ENCODE results near the gene CENPP.

Gene CENPP

GRCh38 chr9:92657296-92658094 is 331.7 kb downstream of the CENPP start:
- Histone ChIP-seq H3K4me1 (ENCODE audit: low read length) (no peaks in the 10 kb centered on the region), H3K9ac (ENCODE audit: low read length) (no peak overlapping the region), H2AFZ (ENCODE audit: low read depth, low read length) (no peak overlapping the region), H3K27ac (ENCODE audit: low read length) (no peak overlapping the region), H3K27me3 (ENCODE audit: low read depth, low read length) (no peaks in the 10 kb centered on the region), H3K36me3 (replicated peaks; ENCODE audit: low read depth, low read length) (peaks cover 9% of the 10 kb centered on the region), H3K4me3 (ENCODE audit: low read length) (no peak overlapping the region), H3K4me2 (ENCODE audit: low read length) (no peak overlapping the region), H4K20me1 (ENCODE audit: insufficient read depth, low read length) (peaks cover 16% of the 10 kb centered on the region; the same call in 1 of the 2 replicates), H3K9me3 (ENCODE audit: insufficient read depth, low read length) (no peaks in the 10 kb centered on the region), H3K79me2 (ENCODE audit: low read length) (peaks cover 48% of the 10 kb centered on the region)
- no peak for TF ChIP-seq EZH2phosphoT487 (IDR thresholded peaks at IDR 0.05; ENCODE audit: low read depth)
- TF ChIP-seq, protein P1, sequence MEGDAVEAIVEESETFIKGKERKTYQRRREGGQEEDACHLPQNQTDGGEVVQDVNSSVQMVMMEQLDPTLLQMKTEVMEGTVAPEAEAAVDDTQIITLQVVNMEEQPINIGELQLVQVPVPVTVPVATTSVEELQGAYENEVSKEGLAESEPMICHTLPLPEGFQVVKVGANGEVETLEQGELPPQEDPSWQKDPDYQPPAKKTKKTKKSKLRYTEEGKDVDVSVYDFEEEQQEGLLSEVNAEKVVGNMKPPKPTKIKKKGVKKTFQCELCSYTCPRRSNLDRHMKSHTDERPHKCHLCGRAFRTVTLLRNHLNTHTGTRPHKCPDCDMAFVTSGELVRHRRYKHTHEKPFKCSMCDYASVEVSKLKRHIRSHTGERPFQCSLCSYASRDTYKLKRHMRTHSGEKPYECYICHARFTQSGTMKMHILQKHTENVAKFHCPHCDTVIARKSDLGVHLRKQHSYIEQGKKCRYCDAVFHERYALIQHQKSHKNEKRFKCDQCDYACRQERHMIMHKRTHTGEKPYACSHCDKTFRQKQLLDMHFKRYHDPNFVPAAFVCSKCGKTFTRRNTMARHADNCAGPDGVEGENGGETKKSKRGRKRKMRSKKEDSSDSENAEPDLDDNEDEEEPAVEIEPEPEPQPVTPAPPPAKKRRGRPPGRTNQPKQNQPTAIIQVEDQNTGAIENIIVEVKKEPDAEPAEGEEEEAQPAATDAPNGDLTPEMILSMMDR (IDR thresholded peaks at IDR 0.05; ENCODE audit: low read depth, low read length): no peak

DNA sequence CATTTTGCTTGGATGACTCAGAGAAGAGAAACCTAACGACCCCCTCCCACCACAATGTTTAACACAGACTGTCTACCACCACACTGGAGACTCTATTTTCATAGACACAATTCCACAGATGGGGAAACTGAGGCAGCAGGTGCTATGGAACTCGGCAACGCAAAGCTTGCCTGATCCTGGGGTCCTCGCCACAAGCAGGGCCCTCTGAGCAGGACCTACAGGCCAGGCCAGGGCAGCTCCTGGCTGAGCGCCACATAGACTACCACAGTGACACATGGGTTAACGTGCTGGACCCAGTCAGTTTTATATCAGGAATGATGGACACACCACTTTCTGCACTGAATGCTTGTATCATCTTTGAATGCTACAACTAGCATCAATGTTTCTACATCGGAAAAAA is 332.4 kb downstream of the CENPP start:
- no peaks in the 10 kb centered on the region for H3K27me3 ChIP-seq (ENCODE audit: low read depth, low read length)
- H3K79me2 ChIP-seq (ENCODE audit: low read length): peaks cover 54% of the 10 kb centered on the region
- TF ChIP-seq EZH2phosphoT487 (IDR thresholded peaks at IDR 0.05; ENCODE audit: low read depth): no peak
- TF ChIP-seq, protein P1 (IDR thresholded peaks at IDR 0.05; ENCODE audit: low read depth, low read length): no peak
- H3K9ac ChIP-seq (ENCODE audit: low read length): no peak overlapping the region
- H3K27ac ChIP-seq (ENCODE audit: low read length): no peak overlapping the region
- H3K4me3 ChIP-seq (ENCODE audit: low read length): no peak overlapping the region
- no peaks in the 10 kb centered on the region for H3K9me3 ChIP-seq (ENCODE audit: insufficient read depth, low read length)
- H3K4me2 ChIP-seq (ENCODE audit: low read length): no peak overlapping the region
- H3K4me1 ChIP-seq (ENCODE audit: low read length): no peaks in the 10 kb centered on the region
- no peak overlapping the region for H2AFZ ChIP-seq (ENCODE audit: low read depth, low read length)
- peaks cover 14% of the 10 kb centered on the region for H3K36me3 ChIP-seq (replicated peaks; ENCODE audit: low read depth, low read length)
- peaks cover 19% of the 10 kb centered on the region; the same call in 1 of the 2 replicates for H4K20me1 ChIP-seq (ENCODE audit: insufficient read depth, low read length)

DNA sequence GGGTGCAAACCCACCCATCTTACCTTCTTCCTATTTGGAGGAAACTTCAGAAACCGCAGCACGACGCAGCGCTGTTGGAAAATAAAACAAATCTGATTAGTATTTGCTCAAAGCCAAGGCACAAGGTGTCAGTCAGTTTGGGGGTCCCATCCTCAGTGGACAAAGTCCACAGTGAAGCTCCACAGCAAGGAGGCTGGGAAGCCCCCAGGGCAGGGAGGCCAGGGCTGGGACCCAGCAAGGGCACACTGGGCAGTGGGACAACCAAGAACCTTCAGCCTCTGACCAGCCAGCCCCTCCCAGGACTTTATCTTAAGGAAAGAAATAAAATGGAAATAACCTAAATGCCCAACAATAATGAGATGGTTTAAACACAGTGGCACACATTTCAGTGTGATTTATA is 332.9 kb downstream of the CENPP start:
- peaks cover 23% of the 10 kb centered on the region; the same call in 1 of the 2 replicates for H4K20me1 ChIP-seq (ENCODE audit: insufficient read depth, low read length)
- no peaks in the 10 kb centered on the region for H3K9me3 ChIP-seq (ENCODE audit: insufficient read depth, low read length)
- H3K4me1 ChIP-seq (ENCODE audit: low read length): no peaks in the 10 kb centered on the region
- peaks cover 59% of the 10 kb centered on the region for H3K79me2 ChIP-seq (ENCODE audit: low read length)
- H3K27ac ChIP-seq (ENCODE audit: low read length): no peak overlapping the region
- H3K4me3 ChIP-seq (ENCODE audit: low read length): no peak overlapping the region
- peaks cover 14% of the 10 kb centered on the region for H3K36me3 ChIP-seq (replicated peaks; ENCODE audit: low read depth, low read length)
- H3K9ac ChIP-seq (ENCODE audit: low read length): no peak overlapping the region
- no peak overlapping the region for H3K4me2 ChIP-seq (ENCODE audit: low read length)
- no peak overlapping the region for H2AFZ ChIP-seq (ENCODE audit: low read depth, low read length)
- H3K27me3 ChIP-seq (ENCODE audit: low read depth, low read length): no peaks in the 10 kb centered on the region
- TF ChIP-seq, protein P1 (IDR thresholded peaks at IDR 0.05; ENCODE audit: low read depth, low read length): no peak
- no peak for TF ChIP-seq EZH2phosphoT487 (IDR thresholded peaks at IDR 0.05; ENCODE audit: low read depth)

- H3K4me1 ChIP-seq (ENCODE audit: low read length): no peaks in the 10 kb centered on the region
- no peak overlapping the region for H3K4me2 ChIP-seq (ENCODE audit: low read length)
- peaks cover 28% of the 10 kb centered on the region; the same call in 1 of the 2 replicates for H4K20me1 ChIP-seq (ENCODE audit: insufficient read depth, low read length)
- H3K36me3 ChIP-seq (replicated peaks; ENCODE audit: low read depth, low read length): peaks cover 14% of the 10 kb centered on the region
- H3K27ac ChIP-seq (ENCODE audit: low read length): no peak overlapping the region
- peaks cover 69% of the 10 kb centered on the region for H3K79me2 ChIP-seq (ENCODE audit: low read length)
- H3K4me3 ChIP-seq (ENCODE audit: low read length): no peak overlapping the region
- H2AFZ ChIP-seq (ENCODE audit: low read depth, low read length): no peak overlapping the region
- TF ChIP-seq, protein P1 (IDR thresholded peaks at IDR 0.05; ENCODE audit: low read depth, low read length): no peak
- no peak for TF ChIP-seq EZH2phosphoT487 (IDR thresholded peaks at IDR 0.05; ENCODE audit: low read depth)
- H3K9ac ChIP-seq (ENCODE audit: low read length): no peak overlapping the region
- H3K27me3 ChIP-seq (ENCODE audit: low read depth, low read length): no peaks in the 10 kb centered on the region
- no peaks in the 10 kb centered on the region for H3K9me3 ChIP-seq (ENCODE audit: insufficient read depth, low read length)
Observed at GRCh38 chr9:92659601-92660000, 333.8 kb downstream of the CENPP start.
